CD4-positive, alpha-beta T cell (primary cell): ENCODE measurements around the gene ZNF367. TPM values are rescaled to one million over a fixed set of nuclear protein-coding genes. Genes with fewer than 3 reads are reported as not detected.
A peak's percentile ranks its signal among the peaks of the same experiment; 100 is the strongest.

Experiments
- ATAC-seq: fragments of 200-7000 bp; cut with Tn5 transposase; one replicate; pipeline ENCODE4 v1.10.0; 2022; ENCODE audit warnings: mild to moderate bottlenecking; ENCODE audit not compliant: poor library complexity
- CTCF ChIA-PET: fragments of 350-600 bp; sonication (Branson Sonifier 250); formaldehyde crosslinking; loops from one replicate; lab custom pipeline; 2021; ENCODE audit warnings: antibody characterized with exemption, inconsistent platforms; lab: Charles Lee
- POLR2A ChIA-PET: fragments of 350-600 bp; sonication (Branson Sonifier 250); formaldehyde crosslinking; loops from one replicate; lab custom pipeline; 2021; ENCODE audit warnings: antibody characterized with exemption, inconsistent platforms; lab: Charles Lee
- DNase-seq, 14 experiments: peaks; one replicate each; pipeline ENCODE4 v3.0.0-alpha.2; 2013 to 2020; ENCODE audit warnings: mixed read lengths in 2 of 14
- H3K27ac ChIP-seq, 2 donors: one replicate each; pipeline versions ENCODE4 v1.5.1 to v1.7.0; 2013; ENCODE audit warnings: low read length in 2 of 2, low read depth in 1 of 2, mild to moderate bottlenecking in 1 of 2
- H3K27me3 ChIP-seq, 2 experiments: 1 replicate in 1 of 2; 2 replicates in 1 of 2; pipeline versions ENCODE4 v1.6.1 to v1.7.0; 2013; ENCODE audit warnings: low read length in 2 of 2, control low read depth in 1 of 2, mild to moderate bottlenecking in 1 of 2, moderate library complexity in 1 of 2; ENCODE audit not compliant: insufficient read depth in 2 of 2, control insufficient read depth in 1 of 2
- H3K36me3 ChIP-seq: one replicate; pipeline ENCODE4 v1.6.1; 2013; ENCODE audit warnings: low read length, control low read depth; ENCODE audit not compliant: insufficient read depth
- H3K4me1 ChIP-seq: one replicate; pipeline ENCODE4 v1.6.1; 2013; ENCODE audit warnings: low read length, control low read depth; ENCODE audit not compliant: insufficient read depth
- H3K4me3 ChIP-seq: one replicate; pipeline ENCODE4 v1.5.1; 2013; ENCODE audit warnings: mild to moderate bottlenecking, low read length, moderate library complexity
- H3K9me3 ChIP-seq, 2 experiments: 1 replicate in 1 of 2; 2 replicates in 1 of 2; pipeline versions ENCODE4 v1.6.1 to v1.7.0; 2013; ENCODE audit warnings: low read length in 2 of 2, mild to moderate bottlenecking in 2 of 2, control low read depth in 1 of 2, moderate library complexity in 1 of 2; ENCODE audit not compliant: control insufficient read depth in 1 of 2, insufficient read depth in 1 of 2
- H3K27ac Mint-ChIP-seq: one replicate; pipeline ENCODE4 v1.8.0; 2020; ENCODE audit warnings: mixed read lengths
- H3K27me3 Mint-ChIP-seq: one replicate; pipeline ENCODE4 v1.8.0; 2021; ENCODE audit warnings: mixed read lengths
- H3K36me3 Mint-ChIP-seq: one replicate; pipeline ENCODE4 v1.8.0; 2021; ENCODE audit warnings: low read depth, mixed read lengths
- H3K4me1 Mint-ChIP-seq: one replicate; pipeline ENCODE4 v1.8.0; 2021; ENCODE audit warnings: low read depth, mixed read lengths
- H3K4me3 Mint-ChIP-seq: one replicate; pipeline ENCODE4 v1.8.0; 2020; ENCODE audit warnings: mild to moderate bottlenecking, mixed read lengths
- H3K9me3 Mint-ChIP-seq: one replicate; pipeline ENCODE4 v1.8.0; 2020; ENCODE audit warnings: mixed read lengths
- CTCF ChIP-seq: fragments of 200-600 bp; IDR thresholded peaks from one replicate; pipeline ENCODE4 v1.8.0; 2022; ENCODE audit warnings: antibody characterized with exemption, mild to moderate bottlenecking
- intact Hi-C, 2 experiments: fragments of 100-400 bp; cut with DNase I in 1 of 2; cut with micrococcal nuclease in 1 of 2; formaldehyde crosslinking; loops; one replicate each; pipeline versions ENCODE4 v1.15.1 to v1.9.0; 2023 to 2025; cut with DNase I, micrococcal nuclease
- total RNA-seq, 174 experiments: library from RNA in 2 of 174; stranded (reverse) in 2 of 174; gene quantifications; one replicate each; pipeline ENCODE4 v1.2.3 and lab custom pipeline; 2021 to 2026

ZNF367 gene
- total RNA-seq, 2 experiments from 2014 or later, result 6.5 to 6.7 TPM

DNA sequence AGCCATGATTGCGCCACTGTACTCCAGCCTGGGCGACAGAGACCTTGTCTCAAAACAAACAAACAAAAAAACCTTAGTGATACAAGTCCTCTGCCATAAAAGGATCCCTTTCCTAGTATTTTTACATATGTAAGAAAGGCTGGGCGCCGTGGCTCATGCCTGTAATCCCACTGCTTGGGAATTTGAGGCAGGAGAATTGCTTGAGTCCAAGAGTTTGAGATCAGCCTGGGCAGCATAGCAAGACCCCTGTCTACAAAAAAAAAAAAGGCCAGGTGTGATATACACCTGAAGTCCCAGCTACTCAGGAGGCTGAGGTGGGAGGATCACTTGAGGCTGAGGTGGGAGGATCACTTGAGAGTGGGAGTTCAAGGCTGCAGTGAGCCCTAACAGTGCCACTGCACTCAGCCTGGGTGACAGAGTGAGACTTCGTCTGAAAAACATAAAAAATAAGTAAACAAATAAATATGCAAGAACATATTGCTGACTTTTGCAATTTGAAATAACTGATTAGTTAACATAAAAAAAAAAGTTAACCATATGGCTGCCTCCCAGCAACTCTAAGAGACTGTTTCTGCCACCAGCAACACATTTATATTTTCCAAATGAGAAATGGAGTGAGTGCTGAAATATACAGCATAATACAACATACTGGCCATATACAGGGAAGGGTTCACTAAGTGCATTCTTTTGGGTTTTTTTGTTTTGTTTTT lies 6.9 kb downstream of the ZNF367 start:
- no peak for TF ChIP-seq CTCF
- no peak for DNase-seq
- intact Hi-C loops, result loop anchor here in 1 of 2 experiments (5.0 to 10.0 kb wide), 2 partner anchors 84 to 1686 kb away; partner anchors contain the start of gene AOPEP
- H3K27ac ChIP-seq, result no peak overlapping the region
- Mint-ChIP-seq H3K27ac (no peak overlapping the region), H3K36me3 (no peaks in the 10 kb centered on the region), H3K4me3 (no peak overlapping the region), H3K27me3 (no peaks in the 10 kb centered on the region), H3K4me1 (peaks cover 37% of the 10 kb centered on the region), H3K9me3 (no peaks in the 10 kb centered on the region)
- H3K36me3 ChIP-seq, result no peaks in the 10 kb centered on the region
- no peaks in the 10 kb centered on the region for H3K9me3 ChIP-seq
- H3K4me1 ChIP-seq, result peaks cover 25% of the 10 kb centered on the region
- no peak overlapping the region for H3K4me3 ChIP-seq
- ChIA-PET POLR2A (no interaction called here), CTCF (no interaction called here)
- ATAC-seq, result no peak
- no peaks in the 10 kb centered on the region for H3K27me3 ChIP-seq

DNA sequence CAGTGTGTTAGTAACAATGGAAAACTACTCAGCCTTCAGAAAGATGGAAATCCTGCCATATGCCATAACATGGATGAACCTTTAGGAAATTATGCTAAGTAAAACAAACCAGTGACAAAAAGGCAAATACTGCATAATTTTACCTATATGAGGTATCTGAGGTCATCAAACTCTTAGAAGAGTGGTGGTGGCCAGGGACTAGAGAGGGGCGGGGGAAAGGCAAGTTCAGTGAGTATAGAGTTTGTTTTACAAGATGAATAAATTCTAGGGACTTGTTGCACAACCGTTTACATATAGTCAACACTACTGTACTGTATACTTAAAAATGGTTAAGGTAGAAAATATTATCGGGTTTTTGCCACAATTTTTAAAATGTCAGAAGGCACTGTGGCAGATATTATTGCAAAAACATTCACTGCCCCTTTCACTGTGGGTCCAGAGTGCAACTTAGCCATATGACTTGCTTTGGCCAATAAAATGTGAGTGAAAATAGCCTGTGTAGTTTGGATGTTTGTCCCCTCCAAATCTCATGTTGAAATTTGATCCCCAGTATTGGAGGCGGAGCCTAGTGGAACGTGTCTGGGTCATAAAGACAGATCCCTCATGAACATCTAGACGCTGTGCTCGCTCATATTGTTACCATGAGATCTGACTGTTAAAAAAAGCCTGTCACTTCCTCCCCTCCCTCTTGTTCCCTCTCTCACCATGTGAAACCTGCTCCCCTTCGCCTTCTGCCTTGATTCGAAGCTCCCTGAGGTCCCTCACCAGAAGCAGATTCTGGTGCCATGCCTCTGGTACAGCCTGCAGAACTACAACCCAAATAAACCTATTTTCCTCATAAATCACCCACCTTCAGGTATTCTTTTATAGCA lies 9.5 kb downstream of the ZNF367 start:
- H3K4me3 Mint-ChIP-seq, result no peak overlapping the region
- Histone ChIP-seq H3K9me3 (no peaks in the 10 kb centered on the region), H3K4me1 (peaks cover 10% of the 10 kb centered on the region), H3K27ac (no peak overlapping the region), H3K36me3 (no peaks in the 10 kb centered on the region), H3K27me3 (no peaks in the 10 kb centered on the region), H3K4me3 (no peak overlapping the region)
- no peak for TF ChIP-seq CTCF
- ATAC-seq (no peak), DNase-seq (no peak)
- H3K27me3 Mint-ChIP-seq, result no peaks in the 10 kb centered on the region
- no peaks in the 10 kb centered on the region for H3K36me3 Mint-ChIP-seq
- POLR2A ChIA-PET, result interaction anchor here (1.2 to 1.6 kb wide), 2 partner anchors 9 to 44 kb away, joined by 3 to 8 read pairs; no protein-coding TSS in a partner anchor
- CTCF ChIA-PET, result no interaction called here
- intact Hi-C loops, result no loop called here
- peak overlapping the region; percentile 60 for H3K27ac Mint-ChIP-seq
- peaks cover 30% of the 10 kb centered on the region for H3K4me1 Mint-ChIP-seq
- H3K9me3 Mint-ChIP-seq, result no peaks in the 10 kb centered on the region

GRCh38 chr9:96400132-96400910 lies 17.8 kb downstream of the ZNF367 start:
- ChIA-PET POLR2A (interaction anchor here (0.6 to 3.8 kb wide), 9 partner anchors 9 to 197 kb away, joined by 3 to 21 read pairs (median 10); partner anchors contain the start of genes HABP4 and ZNF367), CTCF (interaction anchor here (0.7 to 1.7 kb wide), 2 partner anchors 16 to 59 kb away, joined by 3 to 5 read pairs; no protein-coding TSS in a partner anchor)
- Histone ChIP-seq H3K27ac (no peak overlapping the region), H3K36me3 (no peaks in the 10 kb centered on the region), H3K4me3 (no peak overlapping the region), H3K9me3 (peaks cover 0 to 3% of the 10 kb centered on the region in 2 experiments), H3K27me3 (no peaks in the 10 kb centered on the region), H3K4me1 (peaks cover 23% of the 10 kb centered on the region)
- intact Hi-C loops, result no loop called here
- Mint-ChIP-seq H3K36me3 (peaks cover 4% of the 10 kb centered on the region), H3K27ac (peak overlapping the region; percentile 92), H3K27me3 (no peaks in the 10 kb centered on the region), H3K4me3 (no peak overlapping the region), H3K4me1 (peaks cover 25% of the 10 kb centered on the region), H3K9me3 (peaks cover 6% of the 10 kb centered on the region)
- TF ChIP-seq CTCF, result no peak
- no peak for DNase-seq
- no peak for ATAC-seq
